ENCODE results near the gene SOX8.

- TF ChIP-seq CTCF (conservative IDR thresholded peaks at IDR 0.05; ENCODE audit: low read depth, low read length) (no peak), EZH2 (IDR thresholded peaks at IDR 0.05; ENCODE audit: low read length, unreplicated experiment) (no peak)
These were observed 13.5 kb downstream of the SOX8 start for GRCh38 chr16:995087-995486.

Measured in PC-3 (cell line).